Mesendoderm (in vitro differentiated cells): ENCODE results near the gene SKI.
A peak's percentile ranks its signal among the peaks of the same experiment; 100 is the strongest.

Experiments
- DNase-seq: peaks from one replicate; pipeline ENCODE4 v3.0.0; 2013
- H2AK5ac ChIP-seq: 2 replicates; pipeline ENCODE4 v1.6.1; 2013; ENCODE audit warnings: low read length, inconsistent platforms
- H2BK120ac ChIP-seq: 2 replicates; pipeline ENCODE4 v1.6.1; 2013; ENCODE audit warnings: low read depth, mild to moderate bottlenecking, low read length, moderate library complexity, mixed read lengths
- H2BK15ac ChIP-seq: replicated peaks from 2 replicates; pipeline ENCODE4 v1.6.1; 2013; ENCODE audit warnings: low read depth, mild to moderate bottlenecking, moderate library complexity
- H2BK5ac ChIP-seq: 2 replicates; pipeline ENCODE4 v1.6.1; 2013; ENCODE audit warnings: low read length, inconsistent platforms
- H3K18ac ChIP-seq: 2 replicates; pipeline ENCODE4 v1.6.1; 2013; ENCODE audit warnings: mild to moderate bottlenecking, low read length, mixed read lengths
- H3K23ac ChIP-seq: one replicate; pipeline ENCODE4 v1.6.1; 2013; ENCODE audit warnings: low read length
- H3K27ac ChIP-seq: 2 replicates; pipeline ENCODE4 v1.5.1; 2013; ENCODE audit warnings: low read depth, mild to moderate bottlenecking, inconsistent platforms, low read length, moderate library complexity
- H3K27me3 ChIP-seq: 2 replicates; pipeline ENCODE4 v1.6.1; 2013; ENCODE audit warnings: low read length, control low read depth, mild to moderate bottlenecking, inconsistent platforms; ENCODE audit not compliant: insufficient read depth, poor library complexity
- H3K36me3 ChIP-seq: 2 replicates; pipeline ENCODE4 v1.6.1; 2013; ENCODE audit warnings: low read length, inconsistent platforms; ENCODE audit not compliant: control insufficient read depth, insufficient read depth
- H3K4ac ChIP-seq: one replicate; pipeline ENCODE4 v1.6.1; 2013; ENCODE audit warnings: low read depth, mild to moderate bottlenecking, low read length, moderate library complexity
- H3K4me1 ChIP-seq: 2 replicates; pipeline ENCODE4 v1.6.1; 2013; ENCODE audit warnings: low read depth, low read length, inconsistent platforms; ENCODE audit not compliant: control insufficient read depth
- H3K4me2 ChIP-seq: 2 replicates; pipeline ENCODE4 v1.6.1; 2013; ENCODE audit warnings: low read length
- H3K4me3 ChIP-seq: 2 replicates; pipeline ENCODE4 v1.5.1; 2013; ENCODE audit warnings: mild to moderate bottlenecking, low read length
- H3K56ac ChIP-seq: one replicate; pipeline ENCODE4 v1.6.1; 2013; ENCODE audit warnings: low read length
- H3K79me1 ChIP-seq: 2 replicates; pipeline ENCODE4 v1.6.1; 2013; ENCODE audit warnings: low read length, inconsistent platforms
- H3K79me2 ChIP-seq: 2 replicates; pipeline ENCODE4 v1.6.1; 2013; ENCODE audit warnings: mild to moderate bottlenecking, low read length; ENCODE audit not compliant: control insufficient read depth, insufficient read depth
- H3K9ac ChIP-seq: 2 replicates; pipeline ENCODE4 v1.6.1; 2013; ENCODE audit warnings: low read length, inconsistent platforms
- H4K5ac ChIP-seq: one replicate; pipeline ENCODE4 v1.6.1; 2013; ENCODE audit warnings: low read length
- H4K8ac ChIP-seq: one replicate; pipeline ENCODE4 v1.6.1; 2013; ENCODE audit warnings: low read depth, mild to moderate bottlenecking, control low read depth, low read length, moderate library complexity
- WGBS: extraction: QIAGEN DNeasy Blood & Tissue Kit; methylation state at CpG from one replicate; pipeline ENCODE4 v1.1.7; 2013; ENCODE audit warnings: low lambda C conversion rate, missing lambda C conversion rate; ENCODE audit not compliant: insufficient coverage; ENCODE audit errors: extremely low coverage; 5-methylcytosine and 5-hydroxymethylcytosine counted together

SKI gene

GRCh38 chr1:2296614-2297013 lies 68.5 kb downstream of the SKI start:
- Histone ChIP-seq H3K4me3 (no peak overlapping the region), H3K4me2 (no peak overlapping the region), H3K18ac (no peak overlapping the region), H3K4ac (no peak overlapping the region), H3K27ac (no peak overlapping the region), H2BK120ac (no peak overlapping the region), H3K56ac (no peak overlapping the region), H3K27me3 (no peaks in the 10 kb centered on the region), H4K5ac (no peak overlapping the region), H3K79me1 (peaks cover 46% of the 10 kb centered on the region), H2BK5ac (no peak overlapping the region), H3K36me3 (no peaks in the 10 kb centered on the region), H4K8ac (no peak overlapping the region), H2AK5ac (no peak overlapping the region), H3K23ac (no peak overlapping the region), H2BK15ac (no peak overlapping the region), H3K4me1 (peaks cover 7% of the 10 kb centered on the region), H3K79me2 (peaks cover 99% of the 10 kb centered on the region), H3K9ac (no peak overlapping the region)
- no CpG with 5 or more reads among the region's 18 CpGs for whole genome bisulfite sequencing
- DNase-seq: no peak

DNA sequence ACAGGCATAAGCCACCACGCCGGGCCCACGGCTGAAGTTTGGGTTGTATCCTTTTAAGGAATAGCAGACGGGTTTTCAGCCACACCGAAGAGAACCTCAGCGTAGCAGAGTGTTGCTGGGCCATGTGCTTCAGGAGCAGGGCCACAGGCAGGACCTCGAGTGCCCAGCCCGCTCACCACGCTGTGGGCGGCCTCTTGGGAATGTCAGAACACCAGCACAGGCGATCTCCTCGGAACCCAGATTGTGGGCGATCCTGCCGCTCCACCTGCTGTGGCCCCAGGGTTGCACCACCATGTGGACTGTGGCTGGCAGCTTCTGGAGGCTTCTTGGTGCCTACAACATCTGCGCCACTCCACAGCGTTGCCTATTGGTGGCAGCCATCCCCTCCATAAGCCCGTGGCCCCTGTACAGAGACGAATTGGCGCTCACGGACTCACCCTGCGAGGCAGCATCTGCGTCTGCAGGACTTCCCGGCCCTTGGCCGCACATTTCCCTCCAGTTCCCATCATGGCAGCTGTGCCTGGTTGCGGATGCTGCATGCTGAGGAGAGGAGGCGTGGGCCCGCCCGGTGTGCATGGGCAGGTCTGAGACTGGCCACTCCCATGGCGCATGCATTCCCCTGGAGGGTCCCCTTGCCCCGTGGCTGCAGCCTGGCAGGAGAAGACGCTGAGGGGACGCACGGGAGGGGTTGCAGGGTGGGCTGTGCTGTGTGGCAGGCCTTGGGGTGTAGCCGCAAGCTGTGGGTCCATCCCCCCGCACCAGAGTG lies 69.3 kb downstream of the SKI start:
- Histone ChIP-seq H3K9ac (no peak overlapping the region), H3K4me2 (no peak overlapping the region), H3K27ac (no peak overlapping the region), H3K4me1 (peaks cover 7% of the 10 kb centered on the region), H3K23ac (no peak overlapping the region), H3K79me1 (peaks cover 48% of the 10 kb centered on the region), H2BK15ac (no peak overlapping the region), H2BK5ac (no peak overlapping the region), H3K36me3 (no peaks in the 10 kb centered on the region), H2AK5ac (no peak overlapping the region), H3K27me3 (no peaks in the 10 kb centered on the region), H4K5ac (no peak overlapping the region), H3K56ac (no peak overlapping the region), H3K18ac (no peak overlapping the region), H3K4ac (no peak overlapping the region), H4K8ac (no peak overlapping the region), H2BK120ac (no peak overlapping the region), H3K79me2 (peaks cover 97% of the 10 kb centered on the region), H3K4me3 (no peak overlapping the region)
- no peak for DNase-seq
- no CpG with 5 or more reads among the region's 35 CpGs for WGBS

DNA sequence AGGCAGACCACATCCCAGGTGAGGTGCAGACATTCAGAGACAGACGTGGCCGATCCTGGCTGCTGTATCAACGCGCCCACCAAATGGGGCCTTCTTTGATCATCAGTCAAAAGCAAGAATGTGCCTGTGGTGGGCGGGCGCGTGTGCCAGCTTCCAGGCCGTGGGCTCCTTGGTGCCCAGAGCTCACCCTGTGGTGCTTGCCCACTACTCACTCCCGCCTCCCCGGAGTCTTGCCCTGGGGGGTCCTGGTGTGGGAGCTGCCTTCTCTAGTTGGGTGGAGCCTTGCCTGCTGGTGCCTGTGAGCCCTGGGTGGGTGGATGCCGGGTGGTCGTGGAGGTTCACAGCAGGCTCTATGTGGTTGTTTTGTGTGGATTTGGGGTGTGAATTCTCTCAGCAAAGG lies 70.6 kb downstream of the SKI start:
- no peak overlapping the region for H3K4me3 ChIP-seq
- no CpG with 5 or more reads among the region's 12 CpGs for WGBS
- no peak for DNase-seq
- H3K23ac ChIP-seq: no peak overlapping the region
- no peak overlapping the region for H3K56ac ChIP-seq
- H3K79me2 ChIP-seq: peaks cover 88% of the 10 kb centered on the region
- H3K79me1 ChIP-seq: peaks cover 44% of the 10 kb centered on the region
- H3K4ac ChIP-seq: no peak overlapping the region
- no peak overlapping the region for H4K5ac ChIP-seq
- H3K27me3 ChIP-seq: no peaks in the 10 kb centered on the region
- no peak overlapping the region for H2AK5ac ChIP-seq
- H3K36me3 ChIP-seq: no peaks in the 10 kb centered on the region
- no peak overlapping the region for H2BK5ac ChIP-seq
- no peak overlapping the region for H3K27ac ChIP-seq
- no peak overlapping the region for H2BK15ac ChIP-seq
- no peak overlapping the region for H3K9ac ChIP-seq
- H2BK120ac ChIP-seq: no peak overlapping the region
- no peak overlapping the region for H3K4me2 ChIP-seq
- H4K8ac ChIP-seq: no peak overlapping the region
- H3K18ac ChIP-seq: no peak overlapping the region
- peaks cover 7% of the 10 kb centered on the region for H3K4me1 ChIP-seq

- peak overlapping the region; percentile 22 for H3K9ac ChIP-seq
- no CpG with 5 or more reads among the region's 24 CpGs for WGBS
- H2BK5ac ChIP-seq: no peak overlapping the region
- no peak overlapping the region for H4K5ac ChIP-seq
- H3K4me3 ChIP-seq: no peak overlapping the region
- no peak overlapping the region for H2AK5ac ChIP-seq
- peaks cover 43% of the 10 kb centered on the region for H3K79me1 ChIP-seq
- H3K79me2 ChIP-seq: peaks cover 84% of the 10 kb centered on the region
- H3K36me3 ChIP-seq: no peaks in the 10 kb centered on the region
- no peak for DNase-seq
- H3K27ac ChIP-seq: no peak overlapping the region
- no peak overlapping the region for H4K8ac ChIP-seq
- H3K4ac ChIP-seq: no peak overlapping the region
- no peak overlapping the region for H3K18ac ChIP-seq
- H3K4me2 ChIP-seq: no peak overlapping the region
- peaks cover 7% of the 10 kb centered on the region for H3K4me1 ChIP-seq
- H3K27me3 ChIP-seq: no peaks in the 10 kb centered on the region
- peak overlapping the region; percentile 22 for H3K56ac ChIP-seq
- no peak overlapping the region for H2BK120ac ChIP-seq
- peak overlapping the region; percentile 80 for H3K23ac ChIP-seq
- no peak overlapping the region for H2BK15ac ChIP-seq
Measured at GRCh38 chr1:2299131-2299627, 71.1 kb downstream of the SKI start.

- H3K9ac ChIP-seq: peak overlapping the region; percentile 29
- no peak overlapping the region for H2BK5ac ChIP-seq
- peaks cover 40% of the 10 kb centered on the region for H3K79me1 ChIP-seq
- peaks cover 73% of the 10 kb centered on the region for H3K79me2 ChIP-seq
- no peak overlapping the region for H4K5ac ChIP-seq
- peak; percentile 59 for DNase-seq
- H3K4me1 ChIP-seq: peaks cover 7% of the 10 kb centered on the region
- no peaks in the 10 kb centered on the region for H3K27me3 ChIP-seq
- H3K4me3 ChIP-seq: no peak overlapping the region
- H2BK15ac ChIP-seq: no peak overlapping the region
- peaks cover 4% of the 10 kb centered on the region for H3K36me3 ChIP-seq
- no peak overlapping the region for H4K8ac ChIP-seq
- H3K4me2 ChIP-seq: no peak overlapping the region
- peak overlapping the region; percentile 80 for H3K23ac ChIP-seq
- H3K4ac ChIP-seq: no peak overlapping the region
- no peak overlapping the region for H2BK120ac ChIP-seq
- WGBS: no CpG with 5 or more reads among the region's 32 CpGs
- no peak overlapping the region for H3K27ac ChIP-seq
- peak overlapping the region; percentile 74 for H3K56ac ChIP-seq
- no peak overlapping the region for H3K18ac ChIP-seq
- no peak overlapping the region for H2AK5ac ChIP-seq
Measured at GRCh38 chr1:2300004-2300771, 72.1 kb downstream of the SKI start.
